Rectal smooth muscle tissue (tissue), 1 donor: ENCODE results near the gene MPND.
"Not testable (repeated sequence)": the region's sequence is repeated elsewhere in the genome, so short reads cannot be mapped to it uniquely, and the experiment has no call there.

Experiments
- H3K27ac ChIP-seq: one replicate; pipeline ENCODE4 v1.7.0; 2013; ENCODE audit warnings: low read depth, low read length, inconsistent platforms
- H3K27me3 ChIP-seq: one replicate; pipeline ENCODE4 v1.7.0; 2013; ENCODE audit warnings: low read length; ENCODE audit not compliant: control insufficient read depth, insufficient read depth
- H3K36me3 ChIP-seq: one replicate; pipeline ENCODE4 v1.7.0; 2013; ENCODE audit warnings: low read length; ENCODE audit not compliant: control insufficient read depth, insufficient read depth
- H3K4me1 ChIP-seq: one replicate; pipeline ENCODE4 v1.7.0; 2013; ENCODE audit warnings: low read length; ENCODE audit not compliant: control insufficient read depth, insufficient read depth
- H3K4me3 ChIP-seq: one replicate; pipeline ENCODE4 v1.7.0; 2013; ENCODE audit warnings: low read length
- H3K9ac ChIP-seq: one replicate; pipeline ENCODE4 v1.7.0; 2013; ENCODE audit warnings: low read length

The MPND gene

GRCh38 chr19:4326837-4327251 is 16.5 kb upstream of the MPND start:
- Histone ChIP-seq H3K4me1 (peaks cover 2% of the 10 kb centered on the region), H3K36me3 (no peaks in the 10 kb centered on the region), H3K9ac (no peak overlapping the region), H3K4me3 (peak overlapping the region; percentile 34), H3K27ac (no peak overlapping the region), H3K27me3 (no peaks in the 10 kb centered on the region)

- Histone ChIP-seq H3K36me3 (no peaks in the 10 kb centered on the region), H3K9ac (no peak overlapping the region), H3K4me1 (peaks cover 2% of the 10 kb centered on the region), H3K27me3 (no peaks in the 10 kb centered on the region), H3K4me3 (peak overlapping the region; percentile 69), H3K27ac (no peak overlapping the region)
Observed at GRCh38 chr19:4327252-4327876, 16.0 kb upstream of the MPND start.

- Histone ChIP-seq H3K9ac (no peak overlapping the region), H3K27ac (no peak overlapping the region), H3K36me3 (no peaks in the 10 kb centered on the region), H3K4me1 (peaks cover 2% of the 10 kb centered on the region), H3K4me3 (peak overlapping the region; percentile 69), H3K27me3 (no peaks in the 10 kb centered on the region)
Observed at GRCh38 chr19:4327877-4328242, 15.5 kb upstream of the MPND start.

- no peak overlapping the region for H3K27ac ChIP-seq
- H3K4me1 ChIP-seq = peaks cover 2% of the 10 kb centered on the region
- H3K27me3 ChIP-seq = no peaks in the 10 kb centered on the region
- peak overlapping the region; percentile 69 for H3K4me3 ChIP-seq
- H3K9ac ChIP-seq = no peak overlapping the region
- no peaks in the 10 kb centered on the region for H3K36me3 ChIP-seq
Observed at GRCh38 chr19:4328243-4328990, 14.9 kb upstream of the MPND start.

- peak overlapping the region; percentile 68 for H3K4me3 ChIP-seq
- H3K27me3 ChIP-seq, H3K4me1 ChIP-seq, H3K27ac ChIP-seq, H3K36me3 ChIP-seq, H3K9ac ChIP-seq: not testable (repeated sequence)
Observed at GRCh38 chr19:4328991-4329681, 14.2 kb upstream of the MPND start.

- Histone ChIP-seq H3K9ac (no peak overlapping the region), H3K36me3 (no peaks in the 10 kb centered on the region), H3K27me3 (no peaks in the 10 kb centered on the region), H3K27ac (no peak overlapping the region), H3K4me1 (peaks cover 2% of the 10 kb centered on the region), H3K4me3 (no peak overlapping the region)
Observed at GRCh38 chr19:4329858-4330257, 13.5 kb upstream of the MPND start.

GRCh38 chr19:4334929-4335570 is 8.3 kb upstream of the MPND start:
- peaks cover 3% of the 10 kb centered on the region for H3K27me3 ChIP-seq
- no peaks in the 10 kb centered on the region for H3K36me3 ChIP-seq
- H3K4me1 ChIP-seq = no peaks in the 10 kb centered on the region
- no peak overlapping the region for H3K9ac ChIP-seq
- H3K27ac ChIP-seq = no peak overlapping the region
- no peak overlapping the region for H3K4me3 ChIP-seq

- Histone ChIP-seq H3K4me3 (peak overlapping the region; percentile 77), H3K27me3 (peaks cover 3% of the 10 kb centered on the region), H3K4me1 (peaks cover 4% of the 10 kb centered on the region), H3K9ac (no peak overlapping the region), H3K36me3 (no peaks in the 10 kb centered on the region), H3K27ac (no peak overlapping the region)
Observed at GRCh38 chr19:4337906-4338440, 5.4 kb upstream of the MPND start.

GRCh38 chr19:4338441-4339355 is 4.7 kb upstream of the MPND start, which contains the start of gene STAP2:
Gene STAP2 (minus strand): TSS chr19:4338827. CDS start chr19:4338753, 74 bp downstream.
- H3K4me1 ChIP-seq = peaks cover 4% of the 10 kb centered on the region
- no peaks in the 10 kb centered on the region for H3K36me3 ChIP-seq
- H3K4me3 ChIP-seq = peak within 1 kb of the TSS; percentile 77
- H3K9ac ChIP-seq = no peak within 1 kb of the TSS
- no peak within 1 kb of the TSS for H3K27ac ChIP-seq
- peaks cover 3% of the 10 kb centered on the region for H3K27me3 ChIP-seq

- peaks cover 4% of the 10 kb centered on the region for H3K4me1 ChIP-seq
- H3K4me3 ChIP-seq = peak overlapping the region; percentile 76
- no peaks in the 10 kb centered on the region for H3K36me3 ChIP-seq
- peak overlapping the region; percentile 92 for H3K27ac ChIP-seq
- peak overlapping the region; percentile 93 for H3K9ac ChIP-seq
- peaks cover 3% of the 10 kb centered on the region for H3K27me3 ChIP-seq
Observed at GRCh38 chr19:4342314-4342614, 1.1 kb upstream of the MPND start.

- Histone ChIP-seq H3K9ac (peak overlapping the region; percentile 93), H3K4me1 (peaks cover 4% of the 10 kb centered on the region), H3K27ac (peak overlapping the region; percentile 96), H3K4me3 (peak overlapping the region; percentile 98), H3K36me3 (no peaks in the 10 kb centered on the region), H3K27me3 (peaks cover 3% of the 10 kb centered on the region)
Observed at GRCh38 chr19:4342615-4343369, 570 bp upstream of the MPND start.
